ENCODE measurements around the gene SNTG2. TPM values are rescaled to one million over a fixed set of nuclear protein-coding genes. Genes with fewer than 3 reads are reported as not detected.

The SNTG2 gene
- total RNA-seq, 4 donors from 2014 or later: 0.99 to 3.9 (median 2.3) TPM

- no peaks in the 10 kb centered on the region for H3K36me3 ChIP-seq
- WGBS: 40% methylated on average over 5 of the region's 5 CpGs
- H3K27me3 ChIP-seq: no peaks in the 10 kb centered on the region
- H3K9me3 ChIP-seq: no peaks in the 10 kb centered on the region
- H3K4me3 ChIP-seq: no peak overlapping the region
- no peak for DNase-seq (ENCODE audit: low spot score in 2 of 2)
- no peaks in the 10 kb centered on the region for H3K4me1 ChIP-seq
- TF ChIP-seq POLR2A (IDR thresholded peaks at IDR 0.05) (no peak), CTCF (IDR thresholded peaks at IDR 0.05) (no peak), EP300 (IDR thresholded peaks at IDR 0.05) (no peak), POLR2AphosphoS5 (IDR thresholded peaks at IDR 0.05) (no peak)
- no peak overlapping the region for H3K27ac ChIP-seq
These were observed 53.7 kb downstream of the SNTG2 start for GRCh38 chr2:1004398-1004797.

- no peak overlapping the region for H3K4me3 ChIP-seq
- WGBS: 34% methylated on average over 7 of the region's 7 CpGs
- DNase-seq (ENCODE audit: low spot score in 2 of 2): no peak
These were observed 59.8 kb downstream of the SNTG2 start for GRCh38 chr2:1010415-1010930.

GRCh38 chr2:1011006-1011405 is 60.4 kb downstream of the SNTG2 start:
- TF ChIP-seq POLR2AphosphoS5 (IDR thresholded peaks at IDR 0.05) (no peak), CTCF (IDR thresholded peaks at IDR 0.05) (no peak), EP300 (IDR thresholded peaks at IDR 0.05) (no peak), POLR2A (IDR thresholded peaks at IDR 0.05) (no peak)
- WGBS: 79% methylated on average over 5 of the region's 5 CpGs
- DNase-seq (ENCODE audit: low spot score in 2 of 2): no peak

More at GRCh38 chr2:1010415-1010930, 59.8 kb downstream of the SNTG2 start:
- Histone ChIP-seq H3K4me1 (no peaks in the 10 kb centered on the region), H3K36me3 (no peaks in the 10 kb centered on the region), H3K9me3 (no peaks in the 10 kb centered on the region), H3K27ac (no peak overlapping the region), H3K27me3 (no peaks in the 10 kb centered on the region)
- no peak for TF ChIP-seq POLR2AphosphoS5 (IDR thresholded peaks at IDR 0.05)
- TF ChIP-seq POLR2A (IDR thresholded peaks at IDR 0.05): no peak
- no peak for TF ChIP-seq EP300 (IDR thresholded peaks at IDR 0.05)
- no peak for TF ChIP-seq CTCF (IDR thresholded peaks at IDR 0.05)

GRCh38 chr2:1011985-1012384 is 61.3 kb downstream of the SNTG2 start:
- WGBS: 91% methylated on average over 7 of the region's 7 CpGs
- no peaks in the 10 kb centered on the region for H3K36me3 ChIP-seq
- no peaks in the 10 kb centered on the region for H3K27me3 ChIP-seq
- no peak overlapping the region for H3K27ac ChIP-seq
- DNase-seq (ENCODE audit: low spot score in 2 of 2): no peak
- no peaks in the 10 kb centered on the region for H3K4me1 ChIP-seq
- no peaks in the 10 kb centered on the region for H3K9me3 ChIP-seq
- TF ChIP-seq CTCF (IDR thresholded peaks at IDR 0.05) (no peak), POLR2A (IDR thresholded peaks at IDR 0.05) (no peak), EP300 (IDR thresholded peaks at IDR 0.05) (no peak), POLR2AphosphoS5 (IDR thresholded peaks at IDR 0.05) (no peak)
- no peak overlapping the region for H3K4me3 ChIP-seq

More at GRCh38 chr2:1011006-1011405, 60.4 kb downstream of the SNTG2 start:
- Histone ChIP-seq H3K27ac (no peak overlapping the region), H3K36me3 (no peaks in the 10 kb centered on the region), H3K4me1 (no peaks in the 10 kb centered on the region), H3K4me3 (no peak overlapping the region), H3K9me3 (no peaks in the 10 kb centered on the region), H3K27me3 (no peaks in the 10 kb centered on the region)

- H3K4me3 ChIP-seq: no peak overlapping the region
- H3K27me3 ChIP-seq: no peaks in the 10 kb centered on the region
- no peaks in the 10 kb centered on the region for H3K4me1 ChIP-seq
- H3K9me3 ChIP-seq: no peaks in the 10 kb centered on the region
- DNase-seq (ENCODE audit: low spot score in 2 of 2): no peak
- no peaks in the 10 kb centered on the region for H3K36me3 ChIP-seq
- 80% methylated on average over 12 of the region's 12 CpGs for WGBS
- no peak for TF ChIP-seq CTCF (IDR thresholded peaks at IDR 0.05)
- H3K27ac ChIP-seq: no peak overlapping the region
These were observed 64.2 kb downstream of the SNTG2 start for GRCh38 chr2:1014802-1015201.
